22Rv1 (cell line): ENCODE measurements around the gene ERICH2.

Source experiments
- H3K27ac ChIP-seq: fragments of 450-650 bp; 2 replicates; pipeline ENCODE4 v1.5.1; 2017
- ZFX ChIP-seq: fragments of 450-650 bp; IDR thresholded peaks from 2 replicates; pipeline ENCODE4 v1.6.1; 2017; ENCODE audit warnings: antibody characterized with exemption, borderline replicate concordance
- TF ChIP-seq, protein P1 (sequence below): fragments of 450-650 bp; IDR thresholded peaks from 2 replicates; pipeline ENCODE4 v1.5.1; 2017; ENCODE audit warnings: mild to moderate bottlenecking

ERICH2 gene

DNA sequence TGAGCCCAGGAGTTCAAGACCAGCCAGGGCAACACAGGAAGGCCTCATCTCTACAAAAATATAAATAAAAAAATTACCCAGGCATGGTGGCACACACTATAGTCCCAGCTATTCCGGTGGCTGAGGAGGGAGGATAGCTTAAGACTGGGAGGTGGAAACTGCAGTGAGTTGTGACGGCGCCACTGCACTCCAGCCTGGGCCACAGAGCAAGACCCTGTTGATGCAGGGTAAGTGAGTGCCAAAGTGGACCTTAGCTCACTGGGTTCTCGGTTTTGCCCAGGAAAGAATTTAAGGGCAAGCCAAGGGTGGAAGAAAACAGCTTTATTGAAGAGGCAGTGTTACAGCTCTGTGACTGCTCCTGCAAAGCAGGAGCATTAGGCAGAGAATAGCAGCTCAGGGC lies 6.9 kb upstream of the ERICH2 start:
- no peak for TF ChIP-seq ZFX
- TF ChIP-seq, protein P1, sequence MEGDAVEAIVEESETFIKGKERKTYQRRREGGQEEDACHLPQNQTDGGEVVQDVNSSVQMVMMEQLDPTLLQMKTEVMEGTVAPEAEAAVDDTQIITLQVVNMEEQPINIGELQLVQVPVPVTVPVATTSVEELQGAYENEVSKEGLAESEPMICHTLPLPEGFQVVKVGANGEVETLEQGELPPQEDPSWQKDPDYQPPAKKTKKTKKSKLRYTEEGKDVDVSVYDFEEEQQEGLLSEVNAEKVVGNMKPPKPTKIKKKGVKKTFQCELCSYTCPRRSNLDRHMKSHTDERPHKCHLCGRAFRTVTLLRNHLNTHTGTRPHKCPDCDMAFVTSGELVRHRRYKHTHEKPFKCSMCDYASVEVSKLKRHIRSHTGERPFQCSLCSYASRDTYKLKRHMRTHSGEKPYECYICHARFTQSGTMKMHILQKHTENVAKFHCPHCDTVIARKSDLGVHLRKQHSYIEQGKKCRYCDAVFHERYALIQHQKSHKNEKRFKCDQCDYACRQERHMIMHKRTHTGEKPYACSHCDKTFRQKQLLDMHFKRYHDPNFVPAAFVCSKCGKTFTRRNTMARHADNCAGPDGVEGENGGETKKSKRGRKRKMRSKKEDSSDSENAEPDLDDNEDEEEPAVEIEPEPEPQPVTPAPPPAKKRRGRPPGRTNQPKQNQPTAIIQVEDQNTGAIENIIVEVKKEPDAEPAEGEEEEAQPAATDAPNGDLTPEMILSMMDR, result no peak
- H3K27ac ChIP-seq, result no peak overlapping the region

DNA sequence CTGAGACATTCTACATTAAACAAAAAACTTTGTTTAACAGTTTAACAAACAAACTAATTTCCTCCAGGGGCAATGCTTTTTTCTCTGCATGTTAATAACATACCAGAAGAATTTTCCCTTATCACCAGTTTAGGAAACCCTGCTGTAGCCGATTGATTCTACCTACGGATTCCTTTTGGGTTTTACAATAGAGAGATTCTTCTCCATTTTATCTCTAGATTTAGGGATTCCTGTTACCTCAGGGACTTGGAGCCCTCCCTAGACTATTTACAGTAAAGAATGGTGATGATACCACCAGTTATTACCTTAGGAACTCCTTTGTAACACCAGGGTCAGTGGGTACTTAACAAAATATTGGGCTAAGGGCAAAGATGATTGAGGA lies 5.3 kb upstream of the ERICH2 start:
- no peak overlapping the region for H3K27ac ChIP-seq

DNA sequence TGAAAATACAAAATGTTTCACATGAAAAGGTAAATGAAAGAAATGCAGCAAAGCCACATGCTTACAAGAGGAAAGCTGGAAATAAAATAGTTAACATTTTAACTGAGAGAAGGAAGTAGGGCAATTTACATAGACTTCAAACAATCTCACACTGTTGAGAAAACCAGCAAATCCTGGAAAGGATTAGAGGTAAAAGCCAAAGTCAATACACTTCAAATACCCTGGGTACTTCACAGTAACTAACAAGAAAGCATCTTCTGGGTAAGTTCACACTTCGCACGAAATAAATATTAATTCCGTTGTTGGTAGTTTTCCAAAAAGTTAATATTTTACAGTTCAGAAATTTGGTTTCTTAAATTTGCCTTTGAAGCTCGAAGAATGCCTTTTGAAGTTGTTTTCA lies 3.5 kb upstream of the ERICH2 start:
- H3K27ac ChIP-seq, result no peak overlapping the region
- TF ChIP-seq, protein P1, result no peak
- TF ChIP-seq ZFX, result no peak

More for the DNA sequence above, 5.3 kb upstream of the ERICH2 start:
- TF ChIP-seq, protein P1, result no peak
- no peak for TF ChIP-seq ZFX

DNA sequence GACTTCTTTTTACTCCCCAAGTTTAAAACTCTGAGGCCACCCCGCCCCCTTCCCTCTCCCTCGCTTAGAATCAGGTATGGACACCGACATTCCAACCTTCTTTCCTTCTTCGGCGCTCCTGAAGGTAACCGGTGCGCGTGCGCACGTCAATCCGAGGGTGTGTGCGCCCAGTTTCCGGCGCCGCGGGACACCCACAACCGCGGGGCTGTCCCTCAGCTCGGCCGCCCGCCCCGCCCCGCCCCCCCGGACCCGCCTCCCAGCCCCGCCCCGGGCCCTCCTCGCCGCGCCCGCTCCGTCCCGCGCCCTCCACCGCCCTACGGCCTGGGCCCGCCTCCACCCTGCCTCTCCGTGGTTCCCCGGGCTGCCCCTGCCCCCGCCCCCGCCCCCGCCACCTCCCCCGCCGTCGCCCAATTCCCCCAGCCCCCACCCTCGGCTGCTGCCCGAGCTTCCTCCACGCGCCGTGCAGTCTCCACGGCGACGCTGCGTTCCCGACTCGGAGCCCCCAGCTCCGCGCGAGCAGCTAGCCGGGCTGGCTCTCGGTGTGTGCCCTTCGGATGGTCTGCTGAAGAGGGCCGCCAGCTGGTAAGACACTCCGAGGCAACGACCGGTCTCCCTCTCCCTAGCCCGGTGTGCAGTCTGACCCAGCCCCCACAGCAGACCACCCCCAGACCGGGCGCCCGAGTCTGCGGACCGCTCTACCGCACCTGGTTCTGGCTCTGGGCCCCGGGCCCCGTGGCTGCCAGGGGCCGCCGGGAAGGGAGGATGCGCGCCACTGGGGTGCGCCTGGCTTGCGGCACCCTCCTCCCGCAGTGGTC lies 635 bp downstream of the ERICH2 start:
- 0 out of 2 replicates have a peak overlapping the region, but pooled peaks have one; percentile 37 for H3K27ac ChIP-seq
- no peak for TF ChIP-seq ZFX
- TF ChIP-seq, protein P1, result no peak

DNA sequence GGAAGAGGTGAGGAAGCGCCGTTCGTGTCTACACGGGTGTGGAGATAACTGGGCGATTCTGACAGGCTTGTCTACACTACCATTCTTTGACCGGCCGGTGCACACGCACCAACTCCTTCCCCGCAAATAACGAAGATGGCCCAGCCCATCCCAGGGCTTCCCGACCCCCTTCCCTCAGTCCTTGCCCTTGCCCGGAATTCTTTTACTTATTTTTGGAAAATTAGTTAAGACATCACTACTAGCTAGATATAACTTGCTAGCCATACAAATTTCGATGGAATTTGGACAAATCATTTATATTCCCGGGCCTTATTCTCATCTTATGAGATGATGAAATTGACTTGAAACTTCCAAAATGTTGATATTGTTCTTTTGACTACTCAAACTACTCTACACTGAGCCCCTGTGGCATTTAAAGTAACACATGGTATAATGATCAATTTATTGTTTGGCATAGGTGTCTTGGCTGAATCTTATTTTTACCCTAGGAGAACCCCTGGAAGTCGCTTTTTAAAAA lies 1.3 kb downstream of the ERICH2 start:
- no peak for TF ChIP-seq ZFX
- TF ChIP-seq, protein P1, result no peak
- no peak overlapping the region for H3K27ac ChIP-seq

DNA sequence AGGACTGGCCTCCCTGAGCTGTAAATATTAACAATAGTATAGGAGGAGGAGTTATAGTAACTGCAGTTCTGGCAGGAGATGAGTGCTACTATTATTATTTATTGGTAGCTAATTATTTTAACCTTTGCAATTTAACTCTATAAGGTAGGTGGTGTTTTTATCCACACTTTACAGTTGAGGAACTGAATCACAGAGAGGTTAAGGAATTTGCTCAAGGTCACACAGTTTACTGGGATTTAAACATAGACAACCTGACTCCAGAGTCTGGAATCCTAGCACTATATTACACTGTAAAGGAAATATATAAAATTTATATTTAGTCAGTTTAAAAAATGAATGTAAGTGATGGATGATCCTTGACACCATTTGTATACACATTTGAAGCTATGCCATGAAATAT lies 2.1 kb downstream of the ERICH2 start:
- H3K27ac ChIP-seq, result no peak overlapping the region
- TF ChIP-seq, protein P1, result no peak
- no peak for TF ChIP-seq ZFX

DNA sequence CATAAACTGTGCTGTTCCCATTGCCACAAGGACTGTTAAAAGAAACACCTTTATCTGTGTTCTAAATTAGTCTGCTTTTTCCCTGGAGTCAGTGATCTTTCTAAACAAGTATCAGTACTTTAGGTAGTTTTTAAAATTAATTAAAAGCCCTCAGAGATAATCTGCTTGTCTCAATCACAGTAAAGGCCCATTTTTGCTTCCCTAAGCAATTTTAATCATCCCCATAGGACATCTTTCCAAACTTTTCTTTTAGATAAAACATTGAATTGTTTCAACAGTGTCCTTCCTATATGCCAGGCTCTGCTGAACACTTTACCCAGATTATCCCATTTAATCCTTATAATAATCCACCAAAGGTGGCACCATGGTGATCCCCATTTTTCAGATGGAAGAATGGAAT lies 3.9 kb downstream of the ERICH2 start:
- no peak overlapping the region for H3K27ac ChIP-seq
- TF ChIP-seq, protein P1, result no peak
- no peak for TF ChIP-seq ZFX
